Spinal cord (tissue), 10 donors: ENCODE data around the gene GRID2IP. TPM values are rescaled to one million over a fixed set of nuclear protein-coding genes. Genes with fewer than 3 reads are reported as not detected.

Source experiments
- DNase-seq, 6 donors: peaks; one replicate each; pipeline versions ENCODE4 v3.0.0 to v3.0.0-alpha.2; 2013 to 2015; ENCODE audit warnings: low spot score in 6 of 6, low read depth in 4 of 6
- H3K27ac ChIP-seq: one replicate; pipeline ENCODE4 v1.5.1; 2013; ENCODE audit warnings: low read depth, low read length, control low read depth
- H3K27me3 ChIP-seq: one replicate; pipeline ENCODE4 v1.6.1; 2013; ENCODE audit warnings: low read length; ENCODE audit not compliant: control insufficient read depth, insufficient read depth
- H3K36me3 ChIP-seq: one replicate; pipeline ENCODE4 v1.6.1; 2013; ENCODE audit warnings: low read length; ENCODE audit not compliant: control insufficient read depth, insufficient read depth
- H3K4me1 ChIP-seq: one replicate; pipeline ENCODE4 v1.6.1; 2013; ENCODE audit warnings: low read length; ENCODE audit not compliant: control insufficient read depth, insufficient read depth
- H3K4me3 ChIP-seq: one replicate; pipeline ENCODE4 v1.5.1; 2013; ENCODE audit warnings: low read depth, low read length, control low read depth
- H3K9me3 ChIP-seq: one replicate; pipeline ENCODE4 v1.6.1; 2013; ENCODE audit warnings: low read length; ENCODE audit not compliant: control insufficient read depth, insufficient read depth
- WGBS: methylation state at CpG from one replicate; pipeline ENCODE4 v1.1.5; 2013; ENCODE audit warnings: missing lambda C conversion rate; ENCODE audit not compliant: insufficient coverage; 5-methylcytosine and 5-hydroxymethylcytosine counted together
- polyA plus RNA-seq, 2 donors: library from polyadenylated mRNA; unstranded; fragments of 120-200 nt; gene quantifications; one replicate each; pipeline ENCODE4 v1.2.1, GENCODE V29; 2013; ENCODE audit not compliant: insufficient read length in 2 of 2
- total RNA-seq, 2 donors: library from RNA; depleted of rRNA in 1 of 2; stranded (reverse); fragments of 120-200 nt in 1 of 2; fragments of >200 nt in 1 of 2; gene quantifications; one replicate each; pipeline versions ENCODE4 v1.2.3 to v1.2.4, GENCODE V29; 2013 to 2014
- donor health status: healthy.

Gene GRID2IP
- total and polyA plus RNA-seq, 4 donors = 0.30 to 1.2 (median 0.38) TPM

DNA sequence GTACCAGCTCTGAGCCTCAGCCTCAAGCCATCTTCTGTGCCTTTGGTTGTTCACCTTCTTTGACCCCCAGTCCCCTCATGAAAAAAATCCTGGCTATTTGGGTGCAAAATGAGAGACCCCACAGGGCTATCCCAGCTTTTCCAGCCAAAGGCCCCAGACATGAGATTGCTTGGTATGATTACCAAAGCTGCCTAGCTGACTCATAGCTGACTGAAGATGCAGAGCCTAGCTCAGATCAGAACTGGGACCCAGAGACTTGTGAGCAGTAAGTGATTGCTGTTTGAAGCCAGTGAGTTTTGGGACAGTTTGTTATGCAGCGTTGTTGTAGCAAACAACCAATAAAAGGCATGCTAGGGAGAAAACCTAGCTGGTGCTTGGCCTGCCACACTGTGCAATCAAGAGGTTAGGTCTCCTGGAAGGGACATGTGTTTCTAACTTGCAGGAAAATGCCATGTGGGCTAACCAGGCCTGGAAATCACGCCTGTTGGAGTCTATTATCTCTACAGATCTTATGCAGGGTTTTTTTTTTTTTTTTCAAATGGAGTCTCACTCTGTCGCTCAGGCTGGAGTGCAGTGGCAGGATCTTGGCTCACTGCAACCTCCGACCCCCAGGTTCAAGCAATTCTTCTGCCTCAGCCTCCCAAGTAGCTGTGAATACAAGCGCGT, 55.5 kb downstream of the GRID2IP start:
- Histone ChIP-seq H3K27ac (no peak overlapping the region), H3K4me1 (no peaks in the 10 kb centered on the region), H3K9me3 (no peaks in the 10 kb centered on the region), H3K4me3 (no peak overlapping the region), H3K27me3 (peaks cover 2% of the 10 kb centered on the region), H3K36me3 (peaks cover 8% of the 10 kb centered on the region)
- WGBS = 84% methylated on average over 3 of the region's 6 CpGs
- no peak for DNase-seq

DNA sequence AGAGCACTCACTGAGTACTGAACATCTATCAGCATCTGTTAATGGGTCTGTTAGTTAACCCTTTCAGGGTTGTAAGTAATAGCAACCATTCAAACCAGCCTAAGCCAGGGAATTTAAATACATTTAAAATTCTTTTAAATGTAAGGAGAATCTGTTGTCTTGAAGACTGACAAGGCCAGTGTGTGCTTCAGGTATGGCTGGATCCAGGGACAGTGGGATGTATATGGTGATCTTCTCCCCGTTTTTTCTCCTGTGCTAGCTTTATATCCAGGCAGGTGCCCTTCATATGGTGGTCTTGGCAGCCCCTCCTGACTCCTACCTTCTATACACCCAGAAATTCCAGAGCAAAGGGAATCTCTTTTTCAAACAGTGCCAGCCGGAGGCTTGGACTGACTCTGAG, 56.9 kb downstream of the GRID2IP start:
- H3K36me3 ChIP-seq = peaks cover 8% of the 10 kb centered on the region
- H3K27ac ChIP-seq = no peak overlapping the region

DNA sequence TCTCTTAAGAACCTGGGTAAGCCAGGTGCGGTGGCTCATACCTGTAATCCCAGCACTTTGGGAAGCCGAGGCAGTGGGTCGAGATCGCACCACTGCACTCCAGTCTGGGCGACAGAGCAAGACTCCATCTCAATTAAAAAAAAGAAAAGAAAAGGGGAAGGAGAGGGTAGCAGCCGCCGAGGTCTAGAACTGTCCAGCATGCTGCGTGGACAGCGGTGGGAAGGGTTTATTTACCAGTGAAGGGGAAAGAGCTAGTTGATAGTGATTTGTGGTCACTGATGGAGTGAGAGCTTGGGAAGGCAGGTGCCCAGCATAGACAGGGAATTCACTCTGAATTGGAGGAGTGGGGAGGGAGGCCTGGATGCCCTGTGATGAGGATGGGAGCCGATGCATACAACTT, 60.1 kb downstream of the GRID2IP start:
- Histone ChIP-seq H3K9me3 (peaks cover 3% of the 10 kb centered on the region), H3K4me1 (no peaks in the 10 kb centered on the region), H3K36me3 (no peaks in the 10 kb centered on the region), H3K27ac (no peak overlapping the region), H3K27me3 (peaks cover 2% of the 10 kb centered on the region), H3K4me3 (no peak overlapping the region)
- no peak for DNase-seq
- 77% methylated on average over 5 of the region's 10 CpGs for WGBS

More for the DNA sequence above, 56.9 kb downstream of the GRID2IP start:
- Histone ChIP-seq H3K9me3 (peaks cover 3% of the 10 kb centered on the region), H3K27me3 (peaks cover 2% of the 10 kb centered on the region), H3K4me3 (no peak overlapping the region), H3K4me1 (no peaks in the 10 kb centered on the region)
- no CpG with 5 or more reads among the region's 2 CpGs for WGBS
- no peak for DNase-seq

DNA sequence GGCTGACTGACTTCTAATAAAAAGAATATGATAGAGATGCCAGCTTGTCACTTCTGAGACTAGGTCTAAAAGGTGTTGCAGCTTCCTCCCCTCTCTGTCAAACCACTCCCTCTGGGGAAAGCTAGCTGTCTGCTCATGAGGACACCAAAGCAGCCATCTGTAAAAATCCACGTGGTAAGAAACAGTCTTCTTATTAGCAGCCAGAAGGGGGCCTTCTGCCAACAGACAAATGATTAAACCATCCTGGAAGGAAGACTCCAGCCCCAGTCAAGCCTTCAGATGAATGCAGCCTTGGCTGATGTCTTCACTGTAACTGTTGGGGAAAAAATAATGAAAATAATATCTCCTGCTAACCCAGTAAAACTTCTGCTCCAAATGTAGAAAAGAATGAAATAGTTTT, 61.6 kb downstream of the GRID2IP start:
- no peak overlapping the region for H3K4me3 ChIP-seq
- no peak for DNase-seq
- H3K4me1 ChIP-seq = peaks cover under 1% of the 10 kb centered on the region
- 29% methylated on average over 1 of the region's 1 CpG for WGBS
- no peak overlapping the region for H3K27ac ChIP-seq
- peaks cover 3% of the 10 kb centered on the region for H3K9me3 ChIP-seq
- peaks cover 2% of the 10 kb centered on the region for H3K27me3 ChIP-seq
- no peaks in the 10 kb centered on the region for H3K36me3 ChIP-seq

DNA sequence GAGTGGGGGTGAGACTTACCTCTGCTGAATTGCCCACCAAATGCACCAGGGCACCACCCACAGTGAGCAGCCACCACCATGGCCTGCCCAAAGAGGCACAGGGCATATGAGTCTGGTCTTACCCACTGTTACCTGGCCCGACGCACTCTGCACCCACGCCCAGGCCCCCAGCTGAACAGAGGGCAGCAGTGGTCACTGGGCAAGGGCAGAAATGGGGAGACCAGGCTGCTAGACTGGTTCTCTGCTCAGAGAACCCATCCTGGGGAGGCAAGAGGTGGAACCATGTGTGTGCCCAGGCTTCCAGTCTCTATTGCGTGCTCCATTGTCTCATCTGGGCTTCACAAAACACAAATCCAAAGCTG, 64.1 kb downstream of the GRID2IP start:
- DNase-seq = no peak
- Histone ChIP-seq H3K36me3 (no peaks in the 10 kb centered on the region), H3K27me3 (peaks cover 2% of the 10 kb centered on the region), H3K9me3 (peaks cover 3% of the 10 kb centered on the region), H3K4me3 (no peak overlapping the region), H3K4me1 (peaks cover 13% of the 10 kb centered on the region), H3K27ac (no peak overlapping the region)
- WGBS = 100% methylated on average over 4 of the region's 4 CpGs

DNA sequence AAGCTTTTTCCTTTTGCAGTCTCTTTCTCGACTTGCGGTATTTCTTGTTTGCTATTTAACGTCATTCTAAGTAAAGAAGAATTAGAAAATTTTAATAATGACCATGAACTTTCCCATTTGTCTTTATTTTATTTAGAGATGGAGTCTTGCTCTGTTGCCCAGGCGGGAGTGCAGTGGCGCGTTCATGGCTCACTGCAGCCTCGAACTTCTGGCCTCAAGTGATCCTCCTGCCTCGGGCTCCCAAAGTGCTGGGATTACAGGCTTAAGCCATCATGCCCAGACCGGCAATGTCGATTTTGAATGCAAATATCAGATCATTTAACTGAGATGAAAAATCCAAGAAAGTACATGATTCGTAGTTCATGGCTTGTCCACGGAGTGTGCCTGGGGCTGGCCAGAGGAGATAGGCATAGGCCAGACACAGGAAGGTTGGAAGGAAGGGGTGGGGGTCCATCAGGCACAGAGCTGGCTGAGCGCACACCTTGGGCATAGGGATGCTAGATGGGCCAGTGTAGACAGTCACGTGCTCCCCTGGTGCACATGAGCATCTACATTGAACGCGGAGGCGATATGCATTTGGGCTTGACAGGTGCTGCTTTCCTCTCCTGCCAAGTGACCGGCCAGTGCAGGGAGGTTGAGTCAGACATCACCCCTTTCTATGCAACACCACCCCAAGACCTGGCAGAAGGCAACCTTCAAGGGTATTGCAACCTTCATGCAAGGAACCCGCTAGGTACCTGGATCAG, 64.7 kb downstream of the GRID2IP start:
- peaks cover 2% of the 10 kb centered on the region for H3K27me3 ChIP-seq
- peaks cover 13% of the 10 kb centered on the region for H3K4me1 ChIP-seq
- no peak overlapping the region for H3K27ac ChIP-seq
- H3K9me3 ChIP-seq = peaks cover 3% of the 10 kb centered on the region
- no peak for DNase-seq
- no peak overlapping the region for H3K4me3 ChIP-seq
- WGBS = 93% methylated on average over 16 of the region's 19 CpGs
- no peaks in the 10 kb centered on the region for H3K36me3 ChIP-seq

DNA sequence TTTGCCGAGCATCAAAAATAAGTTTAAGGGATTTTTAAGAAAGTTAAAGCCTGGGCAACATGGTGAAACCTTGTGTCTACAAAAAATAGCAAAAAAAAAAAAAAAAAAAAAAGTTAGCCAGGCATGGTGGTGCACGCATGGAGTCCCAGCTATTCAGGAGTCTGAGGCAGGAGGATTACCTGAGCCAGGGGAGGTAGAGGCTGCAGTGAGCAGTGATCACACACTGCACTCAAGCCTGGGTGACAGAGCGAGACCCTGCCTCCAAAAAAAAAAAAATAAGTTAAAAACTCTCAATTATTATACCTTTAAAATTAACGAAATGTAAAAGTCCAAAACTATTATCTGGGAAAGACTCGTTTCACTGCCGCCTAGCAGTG, 68.5 kb downstream of the GRID2IP start:
- Histone ChIP-seq H3K27ac (peak overlapping the region; percentile 84), H3K9me3 (no peaks in the 10 kb centered on the region), H3K4me1 (peaks cover 20% of the 10 kb centered on the region), H3K36me3 (peaks cover 10% of the 10 kb centered on the region), H3K27me3 (no peaks in the 10 kb centered on the region), H3K4me3 (peak overlapping the region; percentile 81)
- DNase-seq = no peak
- 0% methylated on average over 2 of the region's 6 CpGs for WGBS

DNA sequence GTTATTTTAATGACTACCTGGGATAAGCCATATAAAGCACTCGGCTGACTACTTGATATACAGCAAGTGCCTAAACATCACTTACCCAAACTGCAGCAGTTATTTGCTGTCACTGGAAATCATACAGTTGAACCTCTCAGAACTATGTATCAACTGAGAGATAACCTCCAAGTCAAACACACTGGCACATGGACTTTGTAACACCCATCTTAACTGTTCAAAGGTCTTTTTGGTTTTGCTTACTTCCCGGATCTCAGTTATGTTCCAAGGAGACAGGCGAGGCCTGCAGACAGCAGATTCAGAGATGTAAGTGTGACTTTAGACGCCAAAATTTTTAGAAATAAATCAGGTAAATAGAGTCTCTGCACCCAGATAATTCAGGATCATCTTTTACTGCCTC, 69.0 kb downstream of the GRID2IP start:
- Histone ChIP-seq H3K4me3 (no peak overlapping the region), H3K9me3 (no peaks in the 10 kb centered on the region), H3K27ac (no peak overlapping the region), H3K27me3 (no peaks in the 10 kb centered on the region), H3K36me3 (peaks cover 10% of the 10 kb centered on the region), H3K4me1 (peaks cover 20% of the 10 kb centered on the region)
- 83% methylated on average over 1 of the region's 4 CpGs for WGBS
- DNase-seq = no peak

DNA sequence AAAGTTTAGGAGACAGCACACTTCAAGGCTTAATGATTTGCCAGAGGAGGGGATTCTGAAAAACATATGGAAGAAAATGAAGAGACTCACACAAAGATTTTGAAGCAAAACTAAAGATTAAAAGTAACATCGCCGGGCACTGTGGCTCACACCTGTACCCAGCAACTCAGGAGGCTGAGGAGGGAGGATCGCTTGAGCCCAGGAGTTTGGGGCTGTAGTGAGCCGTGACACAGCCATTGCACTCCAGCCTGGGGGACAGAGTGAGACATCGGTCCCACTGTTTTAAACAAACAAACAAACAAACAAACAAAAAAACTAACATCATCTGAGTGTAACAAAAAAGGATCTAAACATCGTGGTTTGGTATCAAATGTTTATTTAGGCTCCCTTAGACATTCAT, 69.8 kb downstream of the GRID2IP start:
- peaks cover 20% of the 10 kb centered on the region for H3K4me1 ChIP-seq
- H3K9me3 ChIP-seq = no peaks in the 10 kb centered on the region
- WGBS = 100% methylated on average over 3 of the region's 6 CpGs
- H3K27me3 ChIP-seq = no peaks in the 10 kb centered on the region
- no peak for DNase-seq
- peaks cover 13% of the 10 kb centered on the region for H3K36me3 ChIP-seq
- H3K27ac ChIP-seq = no peak overlapping the region
- H3K4me3 ChIP-seq = no peak overlapping the region

DNA sequence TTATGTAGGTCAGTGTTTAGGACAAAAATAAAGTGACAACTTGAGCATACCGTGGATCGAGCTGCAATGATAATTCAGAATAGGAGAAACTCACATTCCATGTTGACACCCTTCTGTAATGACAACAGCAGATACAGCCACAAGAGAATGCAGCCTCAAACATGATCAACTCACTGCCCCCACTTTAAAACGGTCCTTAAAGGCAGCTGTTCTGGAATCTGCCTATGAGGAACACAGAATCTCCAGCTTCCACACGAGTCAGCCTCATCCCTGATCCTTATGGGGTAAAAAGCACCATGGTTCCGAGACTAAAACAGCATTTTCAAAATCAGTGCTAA, 71.0 kb downstream of the GRID2IP start:
- Histone ChIP-seq H3K9me3 (no peaks in the 10 kb centered on the region), H3K4me1 (peaks cover 20% of the 10 kb centered on the region), H3K4me3 (no peak overlapping the region), H3K27me3 (no peaks in the 10 kb centered on the region), H3K27ac (no peak overlapping the region), H3K36me3 (peaks cover 13% of the 10 kb centered on the region)
- DNase-seq = no peak
- WGBS = 80% methylated on average over 1 of the region's 5 CpGs
